HG03439 (cell line): Measurements from ENCODE around the gene ELK4.
A peak's percentile ranks its signal among the peaks of the same experiment; 100 is the strongest.

Experiments
- ATAC-seq: cut with Tn5 transposase; IDR thresholded peaks from one replicate; pipeline ENCODE4 v1.9.1; 2021; ENCODE audit warnings: mild to moderate bottlenecking, moderate library complexity; ENCODE audit not compliant: unreplicated experiment

The ELK4 gene

GRCh38 chr1:205597691-205598314 lies 34.0 kb downstream of the ELK4 start:
- no peak for ATAC-seq

- no peak for ATAC-seq
Measured at GRCh38 chr1:205596876-205597275, 34.9 kb downstream of the ELK4 start.

- ATAC-seq: no peak
Measured at GRCh38 chr1:205595861-205596260, 36.0 kb downstream of the ELK4 start.

- no peak for ATAC-seq
Measured at GRCh38 chr1:205595435-205595834, 36.4 kb downstream of the ELK4 start.

GRCh38 chr1:205594846-205595245 lies 37.0 kb downstream of the ELK4 start:
- ATAC-seq: no peak

- ATAC-seq: no peak
Measured at GRCh38 chr1:205593967-205594366, 37.8 kb downstream of the ELK4 start.

GRCh38 chr1:205593532-205593931 lies 38.3 kb downstream of the ELK4 start:
- no peak for ATAC-seq

GRCh38 chr1:205592443-205593003 lies 39.3 kb downstream of the ELK4 start:
- no peak for ATAC-seq

- peak; percentile 72 for ATAC-seq
Measured at GRCh38 chr1:205591522-205592351, 40.1 kb downstream of the ELK4 start.

GRCh38 chr1:205590777-205591513 lies 40.9 kb downstream of the ELK4 start:
- no peak for ATAC-seq

- no peak for ATAC-seq
Measured at GRCh38 chr1:205590457-205590768, 41.4 kb downstream of the ELK4 start.

GRCh38 chr1:205589618-205590456 lies 42.0 kb downstream of the ELK4 start:
- ATAC-seq: no peak

- ATAC-seq: no peak
Measured at GRCh38 chr1:205589046-205589445, 42.8 kb downstream of the ELK4 start.

- no peak for ATAC-seq
Measured at GRCh38 chr1:205588636-205589035, 43.2 kb downstream of the ELK4 start.

GRCh38 chr1:205587581-205587980 lies 44.2 kb downstream of the ELK4 start:
- ATAC-seq: no peak

- ATAC-seq: no peak
Measured at GRCh38 chr1:205585835-205586785, 45.7 kb downstream of the ELK4 start.

GRCh38 chr1:205585169-205585834 lies 46.5 kb downstream of the ELK4 start:
- no peak for ATAC-seq

GRCh38 chr1:205584732-205585131 lies 47.1 kb downstream of the ELK4 start:
- ATAC-seq: no peak
